ENCODE results near the gene MYCBPAP.

Gene MYCBPAP

DNA sequence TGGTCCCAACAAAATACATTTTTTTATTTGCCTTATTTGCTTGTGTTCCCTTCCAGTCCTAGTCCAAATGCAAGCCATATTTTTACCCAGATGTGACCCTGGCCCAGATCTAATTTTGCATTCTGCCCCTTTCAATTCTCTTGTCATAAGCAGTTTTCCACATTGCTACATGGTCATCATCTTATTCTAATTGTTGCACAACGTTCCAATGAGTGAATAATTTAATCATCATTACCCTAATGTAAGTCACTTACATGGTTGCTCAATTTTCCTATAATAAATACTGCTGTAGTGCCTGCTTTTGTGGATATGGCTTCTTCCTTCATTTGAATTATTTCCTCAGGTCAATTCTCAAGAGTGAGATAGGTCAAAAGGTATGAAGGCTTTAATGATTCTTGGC lies 16.7 kb upstream of the MYCBPAP start:
- DNase-seq (ENCODE audit: low read depth) = no peak

GRCh38 chr17:50492214-50492613 lies 16.0 kb upstream of the MYCBPAP start:
- no peak for DNase-seq (ENCODE audit: low read depth)

GRCh38 chr17:50493744-50494143 lies 14.5 kb upstream of the MYCBPAP start:
- DNase-seq (ENCODE audit: low read depth) = no peak

DNA sequence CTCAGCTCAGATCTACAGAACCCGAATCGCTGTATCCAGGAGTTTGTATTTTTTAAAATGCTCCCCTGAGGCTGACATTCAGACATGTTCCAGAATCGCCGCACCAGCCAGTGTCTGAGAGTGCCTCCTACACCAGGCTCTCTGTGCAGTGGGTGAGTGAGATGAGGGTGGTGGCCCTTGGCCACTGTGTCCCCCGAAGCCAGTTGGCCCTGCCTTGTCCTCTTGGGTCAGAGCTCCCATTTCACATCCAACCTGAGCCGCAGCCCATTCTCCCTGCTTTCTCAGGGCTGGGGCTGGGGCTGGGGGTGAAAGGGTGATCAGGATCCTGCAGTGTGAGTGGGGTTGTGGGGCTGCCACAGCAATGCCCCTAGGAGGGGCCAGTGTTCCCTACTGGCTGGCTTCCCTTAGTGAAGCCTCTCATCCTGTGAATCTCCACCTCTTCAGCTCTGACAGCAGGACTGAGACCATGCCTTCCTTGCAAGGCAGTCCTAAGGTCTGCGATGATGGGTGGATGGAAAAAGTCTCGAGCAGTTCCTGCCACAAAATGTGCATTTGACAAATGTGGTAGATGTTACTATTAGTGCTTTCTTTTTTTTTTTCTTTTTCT lies 12.9 kb upstream of the MYCBPAP start:
- no peak for DNase-seq (ENCODE audit: low read depth)

DNA sequence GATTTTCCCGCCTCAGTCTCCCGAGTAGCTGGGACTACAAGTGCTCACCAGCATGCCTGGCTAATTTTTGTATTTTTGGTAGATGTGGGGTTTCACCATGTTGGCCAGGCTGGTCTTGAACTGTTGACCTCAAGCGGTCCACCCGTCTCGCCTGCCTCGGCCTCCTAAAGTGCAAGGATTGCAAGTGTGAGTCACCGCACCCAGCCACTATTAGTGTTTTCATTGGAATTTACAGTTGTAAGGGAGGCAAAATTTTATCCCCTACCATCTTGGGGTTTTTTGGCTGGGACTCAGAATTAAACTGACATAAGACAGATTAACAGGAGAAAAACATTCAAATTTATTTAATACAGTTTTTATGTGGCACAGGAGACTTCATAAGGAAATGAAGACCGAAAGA lies 12.3 kb upstream of the MYCBPAP start:
- peak; percentile 80 for DNase-seq (ENCODE audit: low read depth)

DNA sequence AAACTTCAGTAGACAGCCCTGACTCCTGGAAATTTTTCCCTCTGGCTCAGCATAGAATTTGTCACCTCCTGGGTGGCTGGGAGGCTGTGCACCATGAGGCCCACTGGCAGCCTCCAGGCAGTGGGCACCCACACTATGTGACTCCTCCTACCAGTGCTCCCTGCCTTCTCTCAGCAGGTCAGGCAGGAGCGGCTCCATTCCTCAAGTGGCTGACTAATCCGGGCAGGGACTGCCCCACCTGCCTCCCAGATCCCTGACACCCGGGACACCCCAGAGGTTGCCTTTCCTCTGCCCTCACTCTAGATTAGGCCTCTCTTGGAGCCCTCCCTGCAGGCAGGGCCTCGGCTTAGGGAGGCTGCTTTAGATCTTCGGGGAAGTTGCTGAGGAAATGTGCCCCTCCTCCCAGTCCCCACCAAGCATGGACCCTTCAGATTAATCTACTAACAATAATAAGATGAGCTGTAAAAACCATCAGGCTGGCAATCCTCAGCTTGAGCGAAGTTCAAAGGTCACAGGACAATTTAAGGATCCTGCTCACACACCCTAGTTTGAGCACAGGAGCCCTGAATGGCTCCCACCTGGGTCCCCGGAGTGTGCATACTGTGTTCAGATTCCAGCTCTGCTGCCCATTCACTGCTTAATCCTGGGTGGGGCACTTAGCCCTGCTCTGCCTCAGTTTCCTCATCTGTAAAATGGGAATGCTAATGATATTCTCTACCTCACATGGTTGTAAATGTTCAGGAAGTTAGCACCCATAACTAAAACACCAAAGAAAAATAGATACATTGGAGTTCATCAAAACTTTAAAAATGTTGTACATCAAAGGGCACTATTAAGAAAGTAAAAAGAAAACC lies 10.0 kb upstream of the MYCBPAP start:
- DNase-seq (ENCODE audit: low read depth) = no peak

DNA sequence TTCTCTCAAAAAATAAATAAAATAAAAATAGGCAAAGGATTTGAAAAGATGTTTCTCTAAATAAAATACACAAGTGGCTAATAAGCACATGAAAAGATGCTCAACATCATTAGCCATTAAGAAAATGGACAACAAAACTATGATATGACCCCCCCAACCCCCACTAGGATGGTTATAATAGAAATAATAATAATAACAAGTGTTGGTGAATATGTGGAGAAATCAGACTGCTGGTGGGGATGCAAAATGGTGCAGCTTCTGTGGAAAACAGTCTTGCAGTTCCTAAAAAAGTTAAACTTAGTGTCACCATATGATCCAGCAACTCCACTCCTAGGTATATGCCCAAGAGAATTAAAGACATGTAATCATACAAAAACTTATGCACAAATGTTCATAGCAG lies 9.0 kb upstream of the MYCBPAP start:
- no peak for DNase-seq (ENCODE audit: low read depth)

DNA sequence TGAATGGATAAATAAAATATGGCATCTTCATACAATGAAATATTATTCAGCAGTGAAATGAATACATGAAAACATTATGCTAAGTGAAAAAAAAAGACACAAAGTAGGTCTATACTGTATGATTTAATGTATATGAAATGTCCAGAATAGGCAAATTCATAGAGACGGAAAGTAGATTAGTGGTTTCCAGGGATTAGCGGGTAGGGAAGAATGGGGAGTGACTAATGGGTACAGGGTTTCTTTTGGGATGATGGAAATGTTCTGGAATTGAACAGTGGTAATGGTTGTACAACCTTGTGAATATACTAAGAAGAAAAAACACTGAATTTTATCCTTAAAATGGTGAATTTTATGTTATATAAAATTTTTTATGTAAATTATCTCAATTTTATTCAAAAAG lies 8.5 kb upstream of the MYCBPAP start:
- no peak for DNase-seq (ENCODE audit: low read depth)

- peak; percentile 30 for DNase-seq (ENCODE audit: low read depth)
Observed at GRCh38 chr17:50501054-50501453, 7.2 kb upstream of the MYCBPAP start.

- DNase-seq (ENCODE audit: low read depth) = no peak
Observed at GRCh38 chr17:50502301-50502990, 5.8 kb upstream of the MYCBPAP start.

GRCh38 chr17:50505591-50506130 lies 2.6 kb upstream of the MYCBPAP start:
- no peak for DNase-seq (ENCODE audit: low read depth)

DNA sequence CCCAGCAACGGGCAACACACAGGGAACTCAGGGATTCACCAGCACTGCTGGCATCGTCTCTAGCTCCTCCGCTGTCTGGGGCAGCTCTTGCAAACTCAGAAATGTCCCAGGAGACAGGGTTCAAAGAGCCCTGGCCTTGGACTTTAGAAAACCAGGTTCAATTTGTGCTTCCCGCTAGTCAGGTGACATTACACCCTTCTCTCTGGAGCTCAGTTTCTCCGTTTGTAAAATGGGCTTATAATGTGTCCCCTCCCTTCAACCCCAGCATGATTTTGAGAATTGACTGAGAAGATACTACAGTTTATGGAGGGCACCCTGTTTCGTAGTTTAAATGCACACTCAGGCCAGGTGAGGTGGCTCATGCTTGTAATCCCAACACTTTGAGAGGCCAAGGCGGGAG lies 1.9 kb upstream of the MYCBPAP start:
- no peak for DNase-seq (ENCODE audit: low read depth)

DNA sequence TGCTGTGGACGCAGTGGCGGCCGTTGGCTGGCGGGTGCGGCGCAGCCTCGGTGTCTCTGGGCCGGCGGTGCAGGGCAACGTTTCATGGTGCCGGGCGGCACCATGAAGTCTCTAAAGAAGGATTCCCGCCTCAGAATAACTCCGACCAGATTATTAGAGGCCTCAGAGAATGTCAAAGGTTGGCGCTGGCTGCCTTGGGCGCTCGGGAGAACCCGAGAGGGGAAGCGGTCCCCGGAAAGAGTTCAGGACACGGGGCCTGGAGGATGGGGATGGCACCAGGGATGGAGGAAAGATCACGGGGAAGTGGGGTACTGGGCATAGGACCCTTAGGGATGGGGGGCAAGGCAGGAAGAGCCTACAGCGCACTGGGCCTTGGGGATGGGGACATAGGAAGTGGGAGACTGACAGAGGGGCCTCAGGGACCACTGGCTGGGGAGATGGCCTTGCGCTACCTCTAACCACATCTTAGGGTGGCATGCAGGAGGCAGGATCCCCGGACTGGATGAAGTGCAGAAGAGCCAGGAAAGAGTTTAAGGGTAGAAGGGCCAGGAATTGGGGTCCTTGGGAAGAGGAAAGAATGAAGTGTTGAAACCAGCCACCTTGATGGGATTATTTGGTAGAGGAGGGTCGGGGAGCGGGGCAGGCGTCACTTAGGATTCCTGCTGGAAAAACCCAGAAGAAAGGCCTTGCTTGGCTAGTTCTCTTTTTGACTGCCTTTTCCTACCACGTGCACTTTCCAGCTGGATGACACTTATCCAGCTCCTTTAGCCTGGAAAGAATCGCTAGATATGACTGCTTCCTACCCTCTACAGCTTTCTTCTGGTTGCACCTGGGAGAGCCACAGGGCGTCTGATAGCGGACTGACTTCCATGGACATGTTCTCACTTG lies 578 bp downstream of the MYCBPAP start:
- no peak for DNase-seq (ENCODE audit: low read depth)

- peak; percentile 41 for DNase-seq (ENCODE audit: low read depth)
Observed at GRCh38 chr17:50511058-50511457, 2.8 kb downstream of the MYCBPAP start.

DNA sequence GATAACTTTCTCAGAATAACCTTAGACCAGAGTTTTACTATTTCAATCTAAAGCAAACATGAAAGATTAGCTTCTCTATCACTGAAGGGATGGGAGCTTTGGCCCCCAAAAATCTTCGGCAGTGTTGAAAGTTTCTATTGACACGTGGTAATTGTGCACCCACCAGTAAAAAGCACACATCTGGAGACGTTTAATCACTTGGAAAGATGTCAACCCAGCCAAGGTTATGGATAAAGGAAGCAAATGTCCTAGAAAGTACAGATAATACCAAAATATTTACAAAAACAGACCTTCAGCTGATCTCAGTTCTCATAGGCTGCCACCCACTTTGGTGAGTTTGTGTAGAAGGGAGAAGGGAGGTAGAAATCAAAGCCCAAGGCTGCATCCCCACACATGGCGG lies 5.3 kb downstream of the MYCBPAP start:
- no peak for DNase-seq (ENCODE audit: low read depth)

- DNase-seq (ENCODE audit: low read depth) = no peak
Observed at GRCh38 chr17:50514388-50514787, 6.1 kb downstream of the MYCBPAP start.

GRCh38 chr17:50514936-50515702 lies 6.9 kb downstream of the MYCBPAP start:
- DNase-seq (ENCODE audit: low read depth) = peak; percentile 70

DNA sequence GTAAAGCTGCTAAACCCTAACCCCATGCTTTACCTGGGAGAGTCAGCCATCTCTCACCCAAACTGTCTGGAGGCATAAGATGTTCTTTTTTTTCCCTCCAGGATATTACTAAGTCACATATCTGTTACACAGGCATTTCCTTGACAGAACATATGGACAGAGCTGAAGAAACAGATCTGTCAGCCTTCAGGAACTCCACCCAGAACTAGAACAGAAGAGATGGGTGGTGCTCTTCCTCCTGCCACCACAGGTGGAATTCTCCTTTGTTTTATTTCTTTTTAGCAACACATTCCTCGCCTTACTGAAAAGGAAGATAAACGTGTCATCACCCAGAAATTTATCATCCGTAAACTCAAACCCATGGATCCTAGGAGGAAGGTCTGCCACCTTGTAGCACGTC lies 8.8 kb downstream of the MYCBPAP start:
- no peak for DNase-seq (ENCODE audit: low read depth)

DNA sequence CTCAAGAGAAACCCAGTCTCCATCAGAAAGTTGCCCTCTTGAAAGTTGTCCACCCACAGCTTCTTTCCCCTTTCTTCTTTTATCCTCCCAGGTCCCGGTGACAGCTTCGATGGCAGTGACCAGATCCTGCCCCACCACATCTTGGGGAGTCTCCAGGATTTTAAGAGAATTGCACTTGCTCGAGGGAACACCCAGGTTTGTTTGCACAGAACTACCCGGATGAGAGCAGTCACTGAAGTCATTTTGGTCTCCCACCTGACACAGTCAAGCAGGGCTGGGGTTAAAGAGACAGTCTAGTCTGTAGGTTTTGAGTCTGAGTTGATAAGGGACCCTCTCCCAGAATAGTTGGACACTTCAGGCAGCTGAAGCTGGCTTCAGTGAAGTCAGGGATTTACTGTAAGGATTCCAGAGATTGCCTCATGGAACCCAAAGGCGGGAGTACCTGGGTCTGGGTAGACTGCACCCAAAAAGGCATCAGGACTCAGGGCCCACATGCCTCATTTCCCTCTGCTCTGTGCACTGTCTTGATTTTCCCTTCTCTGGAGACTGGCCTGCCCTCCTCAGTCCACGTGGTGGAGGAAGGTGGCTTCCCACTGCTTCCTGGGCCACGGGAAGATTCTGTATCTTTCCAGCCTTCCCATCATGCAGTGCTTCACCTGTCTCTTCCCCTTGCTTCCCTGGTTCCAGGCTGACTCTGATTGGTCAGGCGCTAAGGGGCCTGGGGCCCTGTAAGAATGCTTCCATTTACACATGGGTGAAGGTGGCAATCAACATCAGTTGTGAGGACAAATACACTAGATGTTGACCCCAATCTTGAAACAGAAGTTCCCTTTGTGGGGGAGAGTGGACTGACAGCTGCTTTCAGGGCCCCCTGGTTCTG lies 9.5 kb downstream of the MYCBPAP start:
- no peak for DNase-seq (ENCODE audit: low read depth)

DNA sequence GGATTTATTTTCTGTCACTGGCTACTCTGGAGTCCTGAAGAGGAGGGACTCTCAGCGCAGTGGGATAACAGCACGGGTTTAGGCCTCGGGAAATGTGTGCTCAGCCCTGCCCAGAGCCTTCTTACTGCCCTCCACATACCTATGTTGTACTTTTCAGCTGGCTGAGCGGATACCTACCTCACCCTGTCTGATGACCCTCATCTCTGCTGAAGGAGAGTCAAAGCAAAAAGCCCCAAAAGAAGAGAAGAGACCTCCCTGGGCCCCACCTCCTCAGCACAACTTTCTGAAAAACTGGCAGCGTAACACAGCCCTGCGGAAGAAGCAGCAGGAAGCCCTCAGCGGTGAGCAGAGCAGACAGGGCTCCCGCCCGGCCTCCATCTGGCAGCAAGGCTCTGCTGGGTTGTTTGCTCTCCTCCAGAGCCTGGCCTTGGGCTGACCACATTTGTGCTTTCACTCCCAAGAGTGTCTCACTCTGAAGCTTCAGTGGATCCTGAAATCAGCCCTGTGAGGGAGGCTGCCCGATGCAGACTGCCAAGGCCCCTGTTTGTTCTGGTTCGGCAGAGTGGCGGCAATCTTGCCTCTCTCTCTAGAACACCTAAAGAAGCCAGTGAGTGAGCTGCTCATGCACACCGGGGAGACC lies 10.3 kb downstream of the MYCBPAP start:
- DNase-seq (ENCODE audit: low read depth) = no peak
